ENCODE results near the gene TBC1D24.
A peak's percentile ranks its signal among the peaks of the same experiment; 100 is the strongest.
"Not testable (repeated sequence)": the region's sequence is repeated elsewhere in the genome, so short reads cannot be mapped to it uniquely, and the experiment has no call there.

TBC1D24 gene

DNA sequence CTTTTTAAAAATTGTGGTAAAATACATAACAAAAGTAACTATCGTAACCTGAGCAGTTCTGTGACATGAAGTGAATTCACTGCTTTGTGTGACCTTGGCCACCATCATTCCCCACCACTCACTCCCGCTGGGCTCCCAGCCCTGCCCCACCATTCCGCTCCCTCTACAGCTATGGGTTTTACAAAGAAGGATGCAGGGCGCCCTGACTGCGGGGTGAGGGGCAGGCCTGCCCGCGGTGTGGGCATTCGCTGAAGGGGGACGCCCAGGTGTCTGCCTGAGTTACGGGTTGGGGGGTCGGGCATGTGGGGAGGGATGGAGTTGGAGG, 56.4 kb downstream of the TBC1D24 start, which contains the start of gene CEMP1:
Gene CEMP1 (minus strand): TSS at position 38 of the 325 bp plus-strand sequence. CDS start 335 bp downstream, outside the sequence.
- DNase-seq (ENCODE audit: low read depth in 1 of 2, low spot score in 1 of 2): no peak

DNA sequence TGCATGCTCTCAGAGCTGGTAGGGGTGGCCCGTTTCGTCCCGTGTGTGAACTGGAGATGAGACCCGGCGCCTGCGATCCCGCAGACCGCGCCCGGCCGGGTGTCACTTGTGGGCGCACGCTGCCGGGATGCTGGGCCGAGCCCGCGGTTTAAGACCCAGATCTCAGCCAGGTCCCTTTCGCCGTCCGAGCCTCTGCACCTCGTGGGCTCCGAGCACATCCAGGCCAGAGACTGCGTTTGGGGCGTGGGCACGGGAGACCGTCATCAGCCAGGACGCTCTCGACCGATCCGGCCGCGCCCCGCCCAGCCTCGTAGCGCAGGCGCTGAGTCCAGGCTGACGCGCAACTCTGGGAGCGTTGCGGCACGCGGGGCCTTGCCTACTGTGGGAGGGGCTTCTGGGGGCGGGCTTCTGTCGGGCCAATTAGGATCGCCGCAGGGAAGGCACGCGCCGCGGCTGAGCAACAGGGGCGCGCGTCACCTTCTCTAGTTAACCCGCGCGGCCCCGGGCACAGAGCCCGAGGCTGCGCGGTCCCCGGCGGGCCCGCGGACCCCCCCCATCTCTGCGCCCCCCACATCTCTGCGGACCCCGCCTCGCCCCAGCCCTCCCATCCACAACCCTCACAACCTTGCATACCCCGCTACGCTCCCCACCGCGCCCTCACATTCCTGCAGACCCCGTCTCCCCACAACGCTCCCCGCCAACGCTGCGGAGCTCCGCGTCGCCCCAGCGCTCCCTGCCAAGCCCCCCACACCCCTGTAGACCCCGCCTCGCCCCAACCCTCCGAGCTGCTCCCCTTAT, 57.0 kb downstream of the TBC1D24 start:
- DNase-seq (ENCODE audit: low read depth in 1 of 2, low spot score in 1 of 2): peak; percentile 93 to 96

GRCh38 chr16:2532494-2533141, 57.7 kb downstream of the TBC1D24 start:
- peak in 1 of 2 donors; percentile 33 for DNase-seq (ENCODE audit: low read depth in 1 of 2, low spot score in 1 of 2)

DNA sequence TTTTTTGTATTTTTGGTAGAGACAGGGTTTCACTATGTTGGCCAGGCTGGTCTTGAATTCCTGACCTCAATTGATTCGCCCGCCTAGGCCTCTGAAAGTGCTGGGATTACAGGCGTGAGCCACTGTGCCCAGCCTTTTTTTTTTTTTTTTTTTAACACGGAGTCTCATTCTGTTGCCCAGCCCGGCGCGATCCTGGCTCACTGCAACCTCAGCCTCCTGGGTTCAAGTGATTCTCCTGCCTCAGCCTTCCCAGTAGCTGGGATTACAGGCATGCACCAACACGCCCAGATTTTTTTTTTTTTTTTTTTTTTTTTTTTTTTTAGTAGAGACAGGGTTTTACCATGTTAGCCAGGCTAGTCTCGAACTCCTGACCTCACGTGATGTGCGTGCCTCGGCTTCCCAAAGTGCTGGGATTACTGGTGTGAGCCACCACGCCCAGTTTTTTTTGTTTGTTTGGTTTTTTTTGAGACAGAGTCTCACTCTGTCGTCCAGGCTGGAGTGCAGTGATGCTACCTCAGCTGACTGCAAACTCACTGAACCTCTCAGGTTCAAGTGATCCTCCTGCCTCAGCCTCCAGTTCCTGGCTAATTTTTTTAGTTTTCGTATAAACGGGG, 58.3 kb downstream of the TBC1D24 start:
- DNase-seq (ENCODE audit: low read depth in 1 of 2, low spot score in 1 of 2): not testable (repeated sequence)

- DNase-seq (ENCODE audit: low read depth in 1 of 2, low spot score in 1 of 2): no peak
Measured at GRCh38 chr16:2533912-2534311, 59.0 kb downstream of the TBC1D24 start.

GRCh38 chr16:2534335-2534734, 59.4 kb downstream of the TBC1D24 start:
- not testable (repeated sequence) for DNase-seq (ENCODE audit: low read depth in 1 of 2, low spot score in 1 of 2)

DNA sequence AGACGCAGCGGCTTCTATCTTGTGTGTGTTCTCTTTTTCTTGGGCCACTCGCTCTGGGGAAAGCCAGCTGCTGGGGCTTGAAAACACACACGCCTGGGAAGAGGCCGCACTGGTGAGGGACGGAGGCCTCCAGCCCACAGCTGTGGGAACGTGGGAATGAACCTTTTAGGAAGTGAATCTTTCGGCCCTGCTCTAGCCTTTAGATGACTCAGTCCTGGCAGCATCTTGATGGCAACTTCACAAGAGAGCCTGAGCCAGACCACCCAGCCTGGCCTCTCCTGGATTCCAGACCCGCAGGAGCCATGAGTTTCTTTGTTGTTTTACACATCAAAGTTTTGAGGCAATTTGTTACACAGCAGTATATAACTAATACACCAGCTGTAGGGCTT, 60.7 kb downstream of the TBC1D24 start:
- no peak for DNase-seq (ENCODE audit: low read depth in 1 of 2, low spot score in 1 of 2)

DNA sequence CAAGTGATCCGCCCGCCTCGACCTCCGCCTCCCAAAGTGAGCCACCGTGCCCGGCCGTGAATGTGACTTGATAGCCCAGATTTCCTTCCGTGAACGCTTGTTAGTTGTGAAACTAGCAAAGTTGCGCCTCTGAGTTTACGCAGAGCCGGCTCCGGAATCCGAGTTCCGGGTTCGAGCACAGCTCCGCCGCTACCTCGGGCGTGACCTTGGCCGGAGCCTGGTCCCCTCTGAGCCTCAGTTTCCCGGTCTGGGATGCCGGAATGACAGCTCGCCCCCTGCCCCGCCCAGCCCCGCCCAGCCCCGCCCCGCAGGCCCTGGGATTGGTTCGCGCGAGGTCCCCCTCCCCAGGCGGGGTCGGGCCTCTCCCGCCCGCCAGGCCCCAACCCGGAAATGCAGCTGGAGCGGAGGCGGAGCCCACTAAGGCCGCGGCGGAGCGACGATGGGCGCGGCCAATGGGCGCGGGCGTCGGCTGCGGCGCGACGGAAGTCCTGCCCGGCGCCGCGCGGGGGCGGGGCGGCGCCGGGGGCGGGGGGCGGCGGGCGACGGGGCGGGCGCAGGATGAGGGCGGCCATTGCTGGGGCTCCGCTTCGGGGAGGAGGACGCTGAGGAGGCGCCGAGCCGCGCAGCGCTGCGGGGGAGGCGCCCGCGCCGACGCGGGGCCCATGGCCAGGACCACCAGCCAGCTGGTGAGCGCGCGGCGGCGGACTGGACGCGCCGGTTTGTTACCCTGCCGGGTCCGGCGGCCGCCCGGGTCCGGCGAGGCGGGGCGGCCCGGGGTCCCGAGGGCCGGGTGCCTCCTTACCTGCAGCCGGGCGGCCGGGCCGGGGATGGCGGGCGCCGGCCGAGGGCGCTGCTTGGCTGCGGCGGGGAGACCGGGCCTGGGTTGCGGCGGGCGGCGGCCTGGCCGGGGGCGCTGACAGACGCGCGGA, 62.8 kb downstream of the TBC1D24 start, which contains the start of gene PDPK1:
Gene PDPK1 (plus strand): TSS at position 571 of the 929 bp plus-strand sequence. CDS start 92 bp downstream, at position 663.
- peak; percentile 82 to 89 for DNase-seq (ENCODE audit: low read depth in 1 of 2, low spot score in 1 of 2)

- not testable (repeated sequence) for DNase-seq (ENCODE audit: low read depth in 1 of 2, low spot score in 1 of 2)
Measured at GRCh38 chr16:2539192-2539844, 64.4 kb downstream of the TBC1D24 start.

DNA sequence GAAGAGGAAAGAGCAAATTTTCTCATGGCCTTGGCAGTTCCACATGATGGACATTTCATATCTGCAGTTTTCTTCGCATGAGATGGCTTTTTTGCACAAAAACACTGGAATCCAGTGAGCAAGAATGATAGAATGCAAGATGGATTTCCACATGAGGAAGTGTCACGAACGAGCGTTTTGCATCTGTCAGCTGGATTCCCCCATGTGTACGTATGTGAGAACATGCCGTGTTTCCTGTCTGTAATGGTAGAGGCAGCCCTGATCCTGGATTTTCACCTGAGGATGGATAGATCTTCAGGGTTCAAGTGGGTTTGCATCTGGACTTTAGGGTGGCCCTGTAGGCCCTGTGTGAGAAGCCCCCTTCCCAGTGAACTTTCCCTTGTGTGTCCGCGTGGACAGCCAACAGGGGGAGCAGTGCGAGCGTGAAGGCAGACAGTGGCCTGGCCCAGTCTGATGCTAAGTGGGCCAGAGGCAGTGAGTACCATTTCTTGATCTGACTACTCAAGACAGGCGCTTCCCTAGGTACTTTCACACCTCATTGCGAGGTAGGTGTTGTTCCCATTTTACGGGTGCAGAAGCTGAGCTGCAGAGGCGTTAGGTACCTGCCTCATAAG, 65.0 kb downstream of the TBC1D24 start:
- DNase-seq (ENCODE audit: low read depth in 1 of 2, low spot score in 1 of 2): not testable (repeated sequence)

DNA sequence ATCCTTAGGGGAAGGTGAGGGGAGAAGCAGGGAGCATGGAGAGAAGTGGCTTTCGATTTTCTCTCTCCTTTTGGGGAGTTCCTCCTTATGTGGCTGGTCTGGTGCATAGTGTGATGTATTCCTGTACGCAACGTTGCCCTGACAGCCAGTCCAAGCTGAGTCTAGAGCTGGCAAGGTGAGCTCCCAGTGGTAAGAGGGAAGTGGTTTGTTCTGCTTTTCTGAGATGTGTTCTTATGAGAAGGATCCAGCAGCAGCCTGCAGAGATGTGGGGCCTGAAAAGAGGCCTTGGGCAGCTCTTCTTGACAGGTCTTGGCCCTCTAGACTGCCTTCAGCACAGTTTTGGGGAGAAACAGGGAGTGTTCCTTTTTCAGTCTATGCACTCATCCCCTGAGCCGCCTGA, 66.0 kb downstream of the TBC1D24 start:
- not testable (repeated sequence) for DNase-seq (ENCODE audit: low read depth in 1 of 2, low spot score in 1 of 2)

DNA sequence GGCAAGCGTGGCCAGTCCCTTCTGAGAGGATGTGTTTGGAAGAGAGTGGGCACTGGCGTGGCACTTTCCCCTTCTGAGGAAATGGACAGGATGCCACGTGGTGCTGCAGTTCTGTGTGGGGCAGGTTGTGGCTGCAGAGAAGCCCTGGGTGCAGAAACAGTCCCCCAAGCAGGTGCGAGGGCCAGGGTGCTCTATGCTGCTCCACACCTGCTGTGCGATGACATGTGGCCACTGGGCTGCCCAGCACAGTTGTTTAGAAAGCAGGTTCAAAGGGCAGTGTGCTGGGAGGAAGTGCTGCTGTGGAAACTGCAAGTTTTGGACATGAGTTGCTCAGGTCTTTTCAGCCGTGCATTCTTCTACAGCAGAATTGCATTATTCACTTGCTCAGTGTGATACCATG, 66.5 kb downstream of the TBC1D24 start:
- not testable (repeated sequence) for DNase-seq (ENCODE audit: low read depth in 1 of 2, low spot score in 1 of 2)

- not testable (repeated sequence) for DNase-seq (ENCODE audit: low read depth in 1 of 2, low spot score in 1 of 2)
Measured at GRCh38 chr16:2543771-2544170, 68.8 kb downstream of the TBC1D24 start.

GRCh38 chr16:2550283-2550878, 75.5 kb downstream of the TBC1D24 start:
- not testable (repeated sequence) for DNase-seq (ENCODE audit: low read depth in 1 of 2, low spot score in 1 of 2)

DNA sequence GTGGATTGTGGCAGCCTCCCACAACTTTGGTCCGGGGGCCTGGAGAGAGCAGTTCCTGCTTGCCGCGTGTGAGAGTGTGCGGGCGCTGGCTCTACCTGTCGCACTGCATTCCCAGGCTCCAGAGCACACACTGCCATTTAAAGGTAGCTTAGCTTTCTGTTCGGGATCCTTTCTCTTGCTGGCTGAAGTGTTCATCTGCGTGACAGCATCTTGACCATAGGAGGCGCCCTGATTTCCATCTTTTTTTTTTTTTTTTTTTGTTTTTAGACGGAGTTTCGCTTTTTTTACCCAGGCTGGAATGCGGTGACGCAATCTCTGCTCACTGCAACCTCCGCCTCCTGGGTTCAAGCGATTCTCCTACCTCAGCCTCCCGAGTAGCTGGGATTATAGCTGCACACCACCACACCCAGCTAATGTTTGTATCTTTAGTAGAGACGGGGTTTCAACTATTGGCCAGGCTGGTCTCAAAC, 76.5 kb downstream of the TBC1D24 start:
- DNase-seq (ENCODE audit: low read depth in 1 of 2, low spot score in 1 of 2): not testable (repeated sequence)

DNA sequence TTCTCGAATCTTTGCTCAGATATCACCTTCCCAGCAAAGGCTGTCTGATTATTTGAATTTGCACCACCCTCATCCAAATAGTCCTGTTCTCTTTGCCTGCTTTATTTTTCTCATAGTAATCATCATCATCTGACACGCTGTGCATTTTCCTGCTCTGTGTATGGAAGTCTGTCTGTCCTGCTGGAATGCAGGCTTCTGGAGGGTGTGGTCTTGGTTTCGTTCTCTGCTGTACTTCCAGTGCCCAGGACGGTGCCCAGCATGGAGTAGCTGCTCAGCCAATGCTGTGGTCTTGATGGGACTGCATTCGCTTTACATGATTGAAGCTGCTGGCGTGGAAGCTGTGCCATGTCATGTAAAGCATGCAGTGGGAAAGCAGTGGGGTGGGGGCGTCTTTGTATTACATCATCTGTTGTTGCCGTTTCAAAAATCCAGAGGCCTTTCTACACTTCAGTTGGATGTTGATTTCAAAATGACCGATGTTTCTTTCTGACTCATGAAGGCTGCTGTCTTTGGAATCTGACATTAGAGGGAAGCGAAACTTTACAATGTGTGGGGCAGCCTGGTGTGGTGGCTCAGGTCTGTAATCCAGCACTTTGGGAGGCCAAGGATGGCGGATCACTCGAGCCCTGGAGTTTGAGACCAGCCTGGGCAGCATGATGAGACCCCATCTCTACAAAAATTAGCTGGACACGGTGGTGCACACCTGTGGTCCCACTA, 79.9 kb downstream of the TBC1D24 start:
- not testable (repeated sequence) for DNase-seq (ENCODE audit: low read depth in 1 of 2, low spot score in 1 of 2)
